GM23248 (cell line): Measurements from ENCODE around the gene RWDD4. TPM values are rescaled to one million over a fixed set of nuclear protein-coding genes. Genes with fewer than 3 reads are reported as not detected.
A peak's percentile ranks its signal among the peaks of the same experiment; 100 is the strongest.

Experiments used
- DNase-seq: peaks from one replicate; pipeline ENCODE4 v3.0.0-alpha.2; 2015
- H2AFZ ChIP-seq: fragments of 200-600 bp; sonication (generic); 2 replicates; pipeline ENCODE4 v1.6.1; 2016; ENCODE audit warnings: antibody characterized with exemption
- H3F3A ChIP-seq: fragments of 200-600 bp; sonication (generic); 2 replicates; pipeline ENCODE4 v1.6.1; 2016; ENCODE audit warnings: mild to moderate bottlenecking, antibody characterized with exemption, mixed run types; ENCODE audit not compliant: insufficient read depth
- H3K27ac ChIP-seq: fragments of 200-600 bp; sonication (generic); 2 replicates; pipeline ENCODE4 v1.5.1; 2016; ENCODE audit warnings: mild to moderate bottlenecking
- H3K27me3 ChIP-seq: fragments of 200-600 bp; sonication (generic); replicated peaks from 2 replicates; pipeline ENCODE4 v1.6.1; 2016; ENCODE audit warnings: mild to moderate bottlenecking; ENCODE audit not compliant: insufficient read depth
- H3K36me3 ChIP-seq: fragments of 200-600 bp; sonication (generic); 2 replicates; pipeline ENCODE4 v1.6.1; 2016; ENCODE audit warnings: low read depth, mild to moderate bottlenecking
- H3K4me1 ChIP-seq: fragments of 200-600 bp; sonication (generic); 2 replicates; pipeline ENCODE4 v1.6.1; 2016; ENCODE audit warnings: mild to moderate bottlenecking; ENCODE audit not compliant: insufficient read depth
- H3K4me2 ChIP-seq: fragments of 200-600 bp; sonication (generic); one replicate; pipeline ENCODE4 v1.6.1; 2016; ENCODE audit warnings: mild to moderate bottlenecking; ENCODE audit not compliant: unreplicated experiment
- H3K4me3 ChIP-seq: fragments of 200-600 bp; sonication (generic); 2 replicates; pipeline ENCODE4 v1.5.1; 2016; ENCODE audit warnings: mild to moderate bottlenecking
- H3K79me2 ChIP-seq: fragments of 200-600 bp; sonication (generic); 2 replicates; pipeline ENCODE4 v1.6.1; 2016; ENCODE audit warnings: mild to moderate bottlenecking; ENCODE audit not compliant: insufficient read depth
- H3K9ac ChIP-seq: fragments of 200-600 bp; sonication (generic); 2 replicates; pipeline ENCODE4 v1.6.1; 2016; ENCODE audit warnings: mild to moderate bottlenecking
- H3K9me2 ChIP-seq: fragments of 200-600 bp; sonication (generic); 2 replicates; pipeline ENCODE4 v1.6.1; 2016; ENCODE audit warnings: mixed run types, mild to moderate bottlenecking, moderate library complexity; ENCODE audit not compliant: insufficient read depth
- H3K9me3 ChIP-seq: fragments of 200-600 bp; sonication (generic); one replicate; pipeline ENCODE4 v1.6.1; 2017; ENCODE audit warnings: low read depth
- H4K20me1 ChIP-seq: fragments of 200-600 bp; sonication (generic); 2 replicates; pipeline ENCODE4 v1.6.0; 2016; ENCODE audit not compliant: insufficient read depth
- EZH2 ChIP-seq: fragments of 200-600 bp; sonication (generic); IDR thresholded peaks from 2 replicates; pipeline ENCODE4 v1.6.1; 2018; ENCODE audit warnings: antibody characterized with exemption, mild to moderate bottlenecking; ENCODE audit not compliant: insufficient read depth, poor library complexity, severe bottlenecking
- EZH2phosphoT487 ChIP-seq: fragments of 200-600 bp; sonication (generic); IDR thresholded peaks from 2 replicates; pipeline ENCODE4 v1.6.1; 2018; ENCODE audit warnings: antibody characterized with exemption, moderate library complexity, mild to moderate bottlenecking, low read depth; ENCODE audit not compliant: insufficient read depth
- WGBS, 2 experiments: methylation state at CpG; one replicate each; pipeline ENCODE4 v1.1.6; 2015 to 2017; ENCODE audit warnings: low lambda C conversion rate in 2 of 2, low coverage in 1 of 2; ENCODE audit errors: missing lambda C conversion rate in 2 of 2; 5-methylcytosine and 5-hydroxymethylcytosine counted together
- in situ Hi-C: fragments of 300-500 bp; cut with MboI; formaldehyde crosslinking; loops from 2 replicates; pipeline ENCODE4 v1.15.0; 2020
- polyA plus RNA-seq: library from polyadenylated mRNA; unstranded; fragments of >200 nt; fragmentation: Nextera tagmentation; extraction: Ambion mirVana; gene quantifications from 2 replicates; pipeline ENCODE4 v1.2.1, GENCODE V29; 2016
- total RNA-seq: library from RNA; depleted of rRNA; stranded (reverse); fragments of >200 nt; shearing (Covaris generic); gene quantifications from 2 replicates; pipeline ENCODE4 v1.2.3, GENCODE V29; 2014

The RWDD4 gene
- total and polyA plus RNA-seq, 2 experiments from 2014 or later, result 38.0 to 41.6 TPM

GRCh38 chr4:183659872-183660242, 872 bp upstream of the RWDD4 start:
- 2 to 4% methylated on average over 10 of the region's 10 CpGs for WGBS, 2 experiments

DNA sequence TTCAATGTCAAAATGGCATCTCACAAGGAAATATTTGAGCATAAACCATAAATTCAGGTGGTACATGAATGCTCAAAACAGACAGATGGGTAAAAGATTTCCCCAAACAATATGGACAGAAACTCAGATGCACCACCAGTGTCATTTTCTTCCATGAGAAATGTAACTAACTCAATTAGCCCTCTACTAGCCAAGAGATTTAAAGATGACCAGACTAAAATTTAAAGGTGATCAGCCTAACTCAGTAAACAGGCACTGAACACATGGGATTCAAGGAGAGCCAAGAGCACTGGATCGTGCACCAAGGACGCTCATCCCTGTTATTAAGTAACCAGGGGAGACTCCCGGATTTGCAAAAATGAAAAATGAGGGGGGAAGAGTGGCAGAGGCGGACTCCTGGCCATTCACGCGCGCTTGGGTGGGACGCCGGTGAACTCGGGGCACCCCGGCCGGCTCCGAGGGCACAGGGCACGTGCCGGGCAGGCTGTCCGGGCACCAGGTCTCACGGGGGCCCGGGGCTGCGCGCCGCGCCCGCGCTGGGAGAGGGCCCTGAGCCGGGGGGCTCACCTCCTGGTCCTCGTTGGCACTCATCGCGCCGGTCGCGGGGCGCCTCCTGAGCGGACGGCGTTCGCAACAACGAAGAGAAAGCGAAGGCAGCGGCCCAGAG, 490 bp downstream of the RWDD4 start:
- H3K9me2 ChIP-seq, result no peaks in the 10 kb centered on the region
- in situ Hi-C loops, result no loop called here
- no peaks in the 10 kb centered on the region for H3K9me3 ChIP-seq
- H4K20me1 ChIP-seq, result no peaks in the 10 kb centered on the region
- H3K79me2 ChIP-seq, result peaks cover 84% of the 10 kb centered on the region
- H3K27me3 ChIP-seq, result no peaks in the 10 kb centered on the region
- peaks cover 12% of the 10 kb centered on the region; the same call in 1 of the 2 replicates for H3F3A ChIP-seq
- peaks cover 4% of the 10 kb centered on the region; the same call in 1 of the 2 replicates for H3K36me3 ChIP-seq
- H3K27ac ChIP-seq, result peak overlapping the region; percentile 88
- H2AFZ ChIP-seq, result peak overlapping the region; percentile 90
- peak overlapping the region; percentile 96 for H3K4me2 ChIP-seq
- peak overlapping the region; percentile 97 for H3K9ac ChIP-seq
- peaks cover 18% of the 10 kb centered on the region; the same call in 1 of the 2 replicates for H3K4me1 ChIP-seq
- WGBS, 2 experiments, result 1 to 2% methylated on average over 27 of the region's 39 CpGs
- peak; percentile 59 for DNase-seq
- peak overlapping the region; percentile 85 for H3K4me3 ChIP-seq
- TF ChIP-seq EZH2phosphoT487, result no peak
- no peak for TF ChIP-seq EZH2

More at GRCh38 chr4:183659872-183660242, 872 bp upstream of the RWDD4 start:
- H3K9ac ChIP-seq, result peak overlapping the region; percentile 97
- H2AFZ ChIP-seq, result peak overlapping the region; percentile 90
- peaks cover 12% of the 10 kb centered on the region; the same call in 1 of the 2 replicates for H3F3A ChIP-seq
- H4K20me1 ChIP-seq, result no peaks in the 10 kb centered on the region
- no peak for TF ChIP-seq EZH2
- no peak for TF ChIP-seq EZH2phosphoT487
- H3K9me2 ChIP-seq, result no peaks in the 10 kb centered on the region
- in situ Hi-C loops, result no loop called here
- peak; percentile 46 for DNase-seq
- H3K4me2 ChIP-seq, result peak overlapping the region; percentile 98
- H3K27ac ChIP-seq, result peak overlapping the region; percentile 88
- no peaks in the 10 kb centered on the region for H3K36me3 ChIP-seq
- H3K27me3 ChIP-seq, result no peaks in the 10 kb centered on the region
- peaks cover 92% of the 10 kb centered on the region for H3K79me2 ChIP-seq
- peak overlapping the region; percentile 85 for H3K4me3 ChIP-seq
- peaks cover 18% of the 10 kb centered on the region; the same call in 1 of the 2 replicates for H3K4me1 ChIP-seq
- H3K9me3 ChIP-seq, result no peaks in the 10 kb centered on the region

DNA sequence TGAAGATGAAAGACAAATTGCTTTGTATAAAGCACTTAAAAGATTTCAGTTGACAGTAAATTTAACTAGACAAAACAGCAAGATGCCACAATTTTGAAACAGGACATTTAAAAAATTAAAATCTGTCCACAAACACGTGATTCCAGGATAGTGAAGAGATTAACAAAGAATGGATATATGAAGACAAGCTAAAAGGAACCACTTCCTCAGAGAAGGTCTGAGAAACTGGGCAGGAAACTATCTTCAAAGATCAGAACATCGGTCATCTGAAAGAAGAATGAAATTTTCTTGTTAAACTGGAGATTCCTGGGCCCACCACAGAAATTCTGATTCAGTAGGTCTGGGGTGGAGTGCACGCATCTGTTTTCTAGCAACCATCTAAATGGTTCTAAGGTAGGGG, 1.4 kb downstream of the RWDD4 start:
- Histone ChIP-seq H3K9ac (peak overlapping the region; percentile 97), H3K36me3 (peaks cover 6% of the 10 kb centered on the region; the same call in 1 of the 2 replicates), H3K9me2 (no peaks in the 10 kb centered on the region), H3K27me3 (no peaks in the 10 kb centered on the region), H3F3A (peaks cover 12% of the 10 kb centered on the region; the same call in 1 of the 2 replicates), H3K9me3 (no peaks in the 10 kb centered on the region), H3K4me3 (peak overlapping the region; percentile 85), H3K4me1 (peaks cover 18% of the 10 kb centered on the region; the same call in 1 of the 2 replicates), H3K27ac (peak overlapping the region; percentile 88), H3K79me2 (peaks cover 77% of the 10 kb centered on the region), H3K4me2 (peak overlapping the region; percentile 96), H2AFZ (peak overlapping the region; percentile 90), H4K20me1 (no peaks in the 10 kb centered on the region)
- no peak for TF ChIP-seq EZH2phosphoT487
- no peak for TF ChIP-seq EZH2
- WGBS, 2 experiments, result 44 to 60% methylated on average over 3 of the region's 3 CpGs
- in situ Hi-C loops, result no loop called here
- peak; percentile 42 for DNase-seq

DNA sequence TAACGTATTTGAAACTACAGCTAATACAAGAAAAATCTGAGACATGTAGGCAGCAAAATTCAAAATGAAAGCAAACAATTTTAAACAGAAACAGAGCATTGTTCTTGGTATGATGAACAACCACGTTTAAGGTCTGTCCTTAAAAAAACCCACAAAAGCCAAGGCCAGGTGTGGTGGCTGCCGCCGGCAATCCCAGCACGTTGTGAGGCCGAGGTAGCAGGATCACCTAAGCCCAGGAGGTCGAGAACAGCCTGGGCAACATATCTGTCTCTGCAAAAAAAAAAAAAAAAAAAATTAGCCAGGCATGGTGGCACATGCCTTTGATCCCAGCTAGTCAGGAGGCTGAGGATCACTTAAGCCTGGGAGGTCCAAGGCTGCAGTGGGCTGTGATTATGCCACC, 13.7 kb downstream of the RWDD4 start:
- Histone ChIP-seq H3K4me1 (no peaks in the 10 kb centered on the region), H3K36me3 (peaks cover 58% of the 10 kb centered on the region), H3K27ac (no peak overlapping the region), H3K4me3 (no peak overlapping the region), H3F3A (no peaks in the 10 kb centered on the region), H3K9me3 (no peaks in the 10 kb centered on the region), H3K4me2 (no peak overlapping the region), H3K79me2 (no peaks in the 10 kb centered on the region), H3K27me3 (no peaks in the 10 kb centered on the region), H3K9ac (no peak overlapping the region), H3K9me2 (no peaks in the 10 kb centered on the region), H4K20me1 (no peaks in the 10 kb centered on the region), H2AFZ (no peak overlapping the region)
- TF ChIP-seq EZH2phosphoT487 (no peak), EZH2 (no peak)
- WGBS, 2 experiments, result 80 to 81% methylated on average over 7 of the region's 7 CpGs
- in situ Hi-C loops, result no loop called here
- no peak for DNase-seq
